OCI-LY7 (cell line): ENCODE results near the gene RTBDN. TPM values are rescaled to one million over a fixed set of nuclear protein-coding genes. Genes with fewer than 3 reads are reported as not detected.
"Not testable (repeated sequence)": the region's sequence is repeated elsewhere in the genome, so short reads cannot be mapped to it uniquely, and the experiment has no call there.

Source experiments
- BruUV-seq: library from RNA; stranded (reverse); fragments of 400-500 nt; replicated peaks from 2 replicates; lab custom pipeline; 2021; lab: Mats Ljungman, UMichigan
- CTCF ChIA-PET: fragments of 300-600 bp; sonication (Branson Sonifier 250); formaldehyde crosslinking; loops from one replicate; lab custom pipeline; 2022; ENCODE audit warnings: antibody characterized with exemption; ENCODE audit not compliant: unreplicated experiment; lab: Charles Lee
- POLR2A ChIA-PET: fragments of 300-600 bp; sonication (Branson Sonifier 250); formaldehyde crosslinking; loops from one replicate; lab custom pipeline; 2022; ENCODE audit warnings: antibody characterized with exemption; lab: Charles Lee
- DNase-seq: peaks from one replicate; pipeline ENCODE4 v3.0.0-alpha.2; 2015; ENCODE audit warnings: low spot score
- H2AFZ ChIP-seq: fragments of 200-600 bp; sonication (generic), shearing (Covaris generic); 2 replicates; pipeline ENCODE4 v1.6.1; 2014; ENCODE audit warnings: mild to moderate bottlenecking, antibody characterized with exemption, low read length, moderate library complexity
- H3K27ac ChIP-seq: fragments of 200-600 bp; sonication (generic); 2 replicates; pipeline ENCODE4 v1.5.1; 2014; ENCODE audit warnings: mixed run types, low read depth, mild to moderate bottlenecking, moderate library complexity, low read length, inconsistent platforms; ENCODE audit not compliant: poor library complexity, severe bottlenecking
- H3K36me3 ChIP-seq: fragments of 200-600 bp; sonication (generic); 2 replicates; pipeline ENCODE4 v1.6.1; 2014; ENCODE audit warnings: mild to moderate bottlenecking, antibody characterized with exemption, low read length, moderate library complexity, mixed read lengths; ENCODE audit not compliant: insufficient read depth
- H3K4me1 ChIP-seq: fragments of 200-600 bp; sonication (generic); 2 replicates; pipeline ENCODE4 v1.5.1; 2014; ENCODE audit warnings: mild to moderate bottlenecking, low read length; ENCODE audit not compliant: insufficient read depth, poor library complexity, severe bottlenecking
- H3K4me2 ChIP-seq: fragments of 200-600 bp; sonication (generic); 2 replicates; pipeline ENCODE4 v1.6.1; 2014; ENCODE audit warnings: mild to moderate bottlenecking, low read length
- H3K4me3 ChIP-seq: fragments of 200-600 bp; sonication (generic); 2 replicates; pipeline ENCODE4 v1.5.1; 2014; ENCODE audit warnings: mild to moderate bottlenecking, low read depth, low read length; ENCODE audit not compliant: poor library complexity, severe bottlenecking
- H3K79me2 ChIP-seq: fragments of 200-600 bp; sonication (generic); 2 replicates; pipeline ENCODE4 v1.6.1; 2016; ENCODE audit warnings: low read depth, mild to moderate bottlenecking, low read length, moderate library complexity, mixed read lengths; ENCODE audit not compliant: insufficient read depth
- H3K9me2 ChIP-seq: fragments of 200-600 bp; sonication (generic); 2 replicates; pipeline ENCODE4 v1.6.1; 2016; ENCODE audit warnings: mild to moderate bottlenecking, low read length, mixed read lengths; ENCODE audit not compliant: insufficient read depth
- H3K9me3 ChIP-seq: fragments of 200-600 bp; sonication (generic); 2 replicates; pipeline ENCODE4 v1.6.1; 2014; ENCODE audit warnings: mild to moderate bottlenecking, mixed run types, low read length, mixed read lengths
- H4K20me1 ChIP-seq: fragments of 200-600 bp; sonication (generic); 2 replicates; pipeline ENCODE4 v1.6.1; 2014; ENCODE audit warnings: mild to moderate bottlenecking, antibody characterized with exemption, low read length, moderate library complexity, mixed read lengths; ENCODE audit not compliant: insufficient read depth
- EZH2phosphoT487 ChIP-seq: fragments of 200-600 bp; sonication (generic); IDR thresholded peaks from 2 replicates; pipeline ENCODE4 v1.6.1; 2018; ENCODE audit warnings: low read depth, borderline replicate concordance, mild to moderate bottlenecking, mixed run types, antibody characterized with exemption, low read length, moderate library complexity, mixed read lengths
- intact Hi-C: fragments of 100-400 bp; cut with micrococcal nuclease; formaldehyde crosslinking; loops from one replicate; pipeline ENCODE4 v1.10.0; 2022; ENCODE audit not compliant: unreplicated experiment
- total RNA-seq, 2 experiments: library from RNA; depleted of rRNA in 1 of 2; stranded (reverse); fragments of >200 nt in 1 of 2; shearing (Covaris generic) in 1 of 2; gene quantifications; 2 replicates each; pipeline ENCODE4 v1.2.3, GENCODE V29; 2014 to 2022
- TF ChIP-seq, protein P1 (sequence below): fragments of 200-600 bp; sonication (generic); conservative IDR thresholded peaks from 2 replicates; pipeline ENCODE4 v1.5.1; 2014; ENCODE audit warnings: mild to moderate bottlenecking, antibody characterized with exemption, low read length, moderate library complexity, mixed read lengths

The RTBDN gene
- total RNA-seq, 2 experiments from 2014 or later, result 1.2 TPM; not detected in 1

DNA sequence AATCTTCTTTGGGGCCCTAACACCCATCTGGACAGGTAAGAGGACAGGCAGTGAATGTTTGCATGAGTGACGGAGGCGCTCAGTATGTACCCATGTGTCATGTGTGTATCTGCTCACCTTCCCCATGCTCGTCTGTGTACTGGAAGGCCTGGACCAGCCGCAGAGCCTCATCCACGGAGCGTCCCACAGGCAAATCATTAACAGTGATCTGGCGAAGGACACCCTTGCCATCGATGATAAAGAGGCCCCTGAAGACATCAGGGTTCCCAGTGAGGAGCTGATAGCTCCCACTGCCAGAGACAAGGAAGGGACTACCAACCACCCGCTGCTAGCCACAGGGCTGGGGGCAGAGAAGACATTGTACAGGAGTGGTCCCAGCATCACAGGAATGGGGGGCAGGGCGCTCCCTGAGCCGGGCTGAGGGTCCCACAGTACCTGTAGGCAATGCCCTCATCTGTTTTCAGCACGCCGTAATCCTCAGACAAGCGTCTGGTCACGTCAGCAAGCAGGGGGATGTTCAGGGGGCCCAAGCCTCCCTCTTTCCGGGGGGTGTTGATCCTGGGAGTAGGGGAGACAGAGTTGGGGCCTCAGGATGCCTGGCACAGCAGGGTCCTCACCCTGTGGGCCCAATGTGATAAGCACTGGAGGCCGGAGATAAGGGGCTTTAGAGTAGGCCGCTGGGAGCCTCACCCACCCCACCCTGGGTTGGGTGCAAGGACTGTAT lies 34.5 kb downstream of the RTBDN start:
- CTCF ChIA-PET, result interaction anchor here (0.6 to 1.3 kb wide), 2 partner anchors 10 to 22 kb away, joined by 3 to 4 read pairs; no protein-coding TSS in a partner anchor
- peaks cover 19% of the 10 kb centered on the region; the same call in 1 of the 2 replicates for H3K36me3 ChIP-seq
- peak overlapping the region; percentile 95 for H3K4me3 ChIP-seq
- no peak overlapping the region for H2AFZ ChIP-seq
- DNase-seq, result no peak
- H3K9me3 ChIP-seq, result no peaks in the 10 kb centered on the region
- POLR2A ChIA-PET, result interaction anchor here (1.2 kb wide), 1 partner anchor 8 kb away, joined by 4 read pairs; the partner anchor contains the start of gene JUNB
- peaks cover 26% of the 10 kb centered on the region for H3K4me1 ChIP-seq
- no peak overlapping the region for H3K27ac ChIP-seq
- peaks cover 12% of the 10 kb centered on the region; the same call in 1 of the 2 replicates for H3K79me2 ChIP-seq
- H3K9me2 ChIP-seq, result no peaks in the 10 kb centered on the region
- H4K20me1 ChIP-seq, result no peaks in the 10 kb centered on the region; the same call in 1 of the 2 replicates
- intact Hi-C loops, result no loop called here
- TF ChIP-seq EZH2phosphoT487, result no peak
- TF ChIP-seq, protein P1, sequence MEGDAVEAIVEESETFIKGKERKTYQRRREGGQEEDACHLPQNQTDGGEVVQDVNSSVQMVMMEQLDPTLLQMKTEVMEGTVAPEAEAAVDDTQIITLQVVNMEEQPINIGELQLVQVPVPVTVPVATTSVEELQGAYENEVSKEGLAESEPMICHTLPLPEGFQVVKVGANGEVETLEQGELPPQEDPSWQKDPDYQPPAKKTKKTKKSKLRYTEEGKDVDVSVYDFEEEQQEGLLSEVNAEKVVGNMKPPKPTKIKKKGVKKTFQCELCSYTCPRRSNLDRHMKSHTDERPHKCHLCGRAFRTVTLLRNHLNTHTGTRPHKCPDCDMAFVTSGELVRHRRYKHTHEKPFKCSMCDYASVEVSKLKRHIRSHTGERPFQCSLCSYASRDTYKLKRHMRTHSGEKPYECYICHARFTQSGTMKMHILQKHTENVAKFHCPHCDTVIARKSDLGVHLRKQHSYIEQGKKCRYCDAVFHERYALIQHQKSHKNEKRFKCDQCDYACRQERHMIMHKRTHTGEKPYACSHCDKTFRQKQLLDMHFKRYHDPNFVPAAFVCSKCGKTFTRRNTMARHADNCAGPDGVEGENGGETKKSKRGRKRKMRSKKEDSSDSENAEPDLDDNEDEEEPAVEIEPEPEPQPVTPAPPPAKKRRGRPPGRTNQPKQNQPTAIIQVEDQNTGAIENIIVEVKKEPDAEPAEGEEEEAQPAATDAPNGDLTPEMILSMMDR, result no peak
- peak overlapping the region; percentile 92 for H3K4me2 ChIP-seq
- no TSS peak for BruUV-seq

DNA sequence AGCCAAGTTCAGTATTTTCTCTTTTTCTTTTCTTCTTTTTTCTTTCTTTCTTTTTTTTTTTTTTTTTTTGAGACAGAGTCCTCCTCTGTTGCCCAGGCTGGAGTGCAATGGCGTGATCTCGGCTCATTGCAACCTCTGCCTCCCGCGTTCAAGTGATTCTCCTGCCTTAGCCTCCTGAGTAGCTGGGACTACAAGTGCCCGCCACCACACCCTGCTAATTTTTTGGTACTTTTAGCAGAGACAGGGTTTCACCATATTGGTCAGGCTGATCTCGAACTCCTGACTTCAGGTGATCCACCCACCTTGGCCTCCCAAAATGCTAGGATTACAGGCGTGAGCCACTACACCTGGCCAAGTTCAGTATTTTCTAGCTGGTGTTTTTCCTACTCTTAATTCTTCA lies 36.8 kb downstream of the RTBDN start:
- H3K79me2 ChIP-seq, result peaks cover 18% of the 10 kb centered on the region
- H3K4me3 ChIP-seq, DNase-seq, H3K4me2 ChIP-seq, H4K20me1 ChIP-seq, H3K27ac ChIP-seq, CTCF ChIA-PET, H3K9me3 ChIP-seq, H3K9me2 ChIP-seq, H2AFZ ChIP-seq, BruUV-seq: not testable (repeated sequence)
- peaks cover 19% of the 10 kb centered on the region; the same call in 1 of the 2 replicates for H3K36me3 ChIP-seq
- peaks cover 33% of the 10 kb centered on the region for H3K4me1 ChIP-seq
- POLR2A ChIA-PET, result interaction anchor here (0.9 kb wide), 1 partner anchor 8 kb away, joined by 4 read pairs; no protein-coding TSS in a partner anchor
- intact Hi-C loops, result loop anchor here (2.0 kb wide), 1 partner anchor 121 kb away; no protein-coding TSS in a partner anchor

DNA sequence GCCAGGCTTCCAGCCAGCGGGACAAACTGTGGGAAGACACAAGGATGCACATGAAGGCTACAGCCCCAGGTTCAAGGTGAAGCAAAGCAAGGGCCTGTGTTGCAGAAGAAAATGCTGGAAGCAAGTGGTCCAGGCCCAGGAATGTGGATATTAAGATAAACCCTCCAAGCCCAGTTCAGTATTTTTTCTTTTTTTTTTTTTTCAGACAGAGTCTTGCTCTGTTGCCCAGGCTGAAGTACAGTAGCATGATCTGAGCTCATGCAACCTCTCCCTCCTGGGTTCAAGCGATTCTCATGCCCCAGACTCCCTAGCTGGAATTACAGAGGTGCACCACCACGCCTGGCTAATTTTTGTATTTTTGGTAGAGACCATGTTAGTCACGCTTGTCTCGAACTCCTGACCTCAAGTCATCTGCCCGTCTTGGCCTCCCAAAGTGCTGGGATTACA lies 37.2 kb downstream of the RTBDN start:
- intact Hi-C loops, result loop anchor here (2.0 kb wide), 1 partner anchor 120 kb away; no protein-coding TSS in a partner anchor
- no TSS peak for BruUV-seq
- ChIA-PET CTCF (interaction anchor here (1.3 kb wide), 1 partner anchor 30 kb away, joined by 4 read pairs; no protein-coding TSS in a partner anchor), POLR2A (interaction anchor here (0.9 kb wide), 1 partner anchor 9 kb away, joined by 4 read pairs; no protein-coding TSS in a partner anchor)
- DNase-seq, result no peak
- no peak for TF ChIP-seq EZH2phosphoT487
- TF ChIP-seq, protein P1, result no peak
- no peaks in the 10 kb centered on the region for H3K9me2 ChIP-seq
- H3K9me3 ChIP-seq, result no peaks in the 10 kb centered on the region
- H3K4me1 ChIP-seq, result peaks cover 28% of the 10 kb centered on the region
- no peak overlapping the region for H3K4me2 ChIP-seq
- H3K4me3 ChIP-seq, result no peak overlapping the region
- no peak overlapping the region for H2AFZ ChIP-seq
- peaks cover 20% of the 10 kb centered on the region for H3K79me2 ChIP-seq
- no peak overlapping the region for H3K27ac ChIP-seq
- no peaks in the 10 kb centered on the region; the same call in 1 of the 2 replicates for H4K20me1 ChIP-seq
- peaks cover 19% of the 10 kb centered on the region; the same call in 1 of the 2 replicates for H3K36me3 ChIP-seq
